IPS-18c (cell line): ENCODE results near the gene NCKAP5.

ENCODE experiments used
- H3K4me3 ChIP-seq: 2 replicates; pipeline ENCODE4 v1.7.0; 2013; ENCODE audit warnings: low read depth, mild to moderate bottlenecking, low read length, moderate library complexity; ENCODE audit not compliant: insufficient read depth
- H3K9me3 ChIP-seq: one replicate; pipeline ENCODE4 v1.6.1; 2013; ENCODE audit warnings: mild to moderate bottlenecking, low read length, moderate library complexity; ENCODE audit not compliant: control insufficient read depth, insufficient read depth

NCKAP5 gene

DNA sequence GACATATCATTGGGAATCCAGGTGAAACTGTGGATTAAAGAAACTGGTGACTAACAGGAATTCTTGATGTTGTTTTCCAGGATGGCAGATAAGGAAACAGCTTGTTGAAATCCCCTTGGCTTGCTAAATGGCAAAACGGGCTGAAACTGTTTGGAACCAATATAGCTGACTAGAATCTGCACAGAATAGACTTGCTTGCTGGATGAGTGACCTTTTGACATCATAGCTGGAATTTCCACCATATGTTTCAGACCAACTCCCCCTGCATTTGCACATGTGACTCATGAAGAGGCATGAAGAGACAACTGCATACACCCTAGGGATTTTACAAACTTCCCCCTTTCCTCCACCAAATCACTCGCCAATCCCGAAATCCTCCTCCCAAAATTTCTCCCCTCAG lies 810.6 kb downstream of the NCKAP5 start:
- no peaks in the 10 kb centered on the region for H3K9me3 ChIP-seq

DNA sequence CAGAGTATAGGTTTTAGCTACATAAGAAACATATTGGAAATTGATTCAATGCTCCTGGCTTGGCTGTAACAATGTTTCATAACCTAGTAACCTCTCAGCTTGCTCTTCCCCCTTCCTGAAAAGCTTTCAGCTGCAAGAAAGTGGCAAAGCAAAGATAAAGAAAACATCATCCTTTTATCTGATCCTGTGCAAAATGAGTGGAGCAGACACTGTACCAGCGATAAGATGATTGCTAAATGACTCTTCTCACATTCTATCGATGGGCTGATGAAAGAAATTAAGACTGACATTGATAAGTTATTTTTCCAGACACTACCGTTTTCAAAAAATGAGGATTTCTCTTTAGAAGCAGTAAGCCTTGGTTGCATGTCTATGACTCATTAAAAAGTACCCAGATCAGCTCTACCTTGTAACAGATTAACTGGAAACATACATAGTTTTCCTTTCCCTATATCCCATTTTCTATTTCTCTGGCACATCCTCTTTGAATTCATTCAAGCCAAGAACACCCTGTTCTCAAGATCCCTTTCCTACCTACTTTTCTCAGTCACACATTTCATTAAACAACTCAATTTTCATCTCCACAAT lies 811.2 kb downstream of the NCKAP5 start:
- Histone ChIP-seq H3K9me3 (no peaks in the 10 kb centered on the region), H3K4me3 (no peak overlapping the region)

More for the DNA sequence above, 810.6 kb downstream of the NCKAP5 start:
- H3K4me3 ChIP-seq: no peak overlapping the region

DNA sequence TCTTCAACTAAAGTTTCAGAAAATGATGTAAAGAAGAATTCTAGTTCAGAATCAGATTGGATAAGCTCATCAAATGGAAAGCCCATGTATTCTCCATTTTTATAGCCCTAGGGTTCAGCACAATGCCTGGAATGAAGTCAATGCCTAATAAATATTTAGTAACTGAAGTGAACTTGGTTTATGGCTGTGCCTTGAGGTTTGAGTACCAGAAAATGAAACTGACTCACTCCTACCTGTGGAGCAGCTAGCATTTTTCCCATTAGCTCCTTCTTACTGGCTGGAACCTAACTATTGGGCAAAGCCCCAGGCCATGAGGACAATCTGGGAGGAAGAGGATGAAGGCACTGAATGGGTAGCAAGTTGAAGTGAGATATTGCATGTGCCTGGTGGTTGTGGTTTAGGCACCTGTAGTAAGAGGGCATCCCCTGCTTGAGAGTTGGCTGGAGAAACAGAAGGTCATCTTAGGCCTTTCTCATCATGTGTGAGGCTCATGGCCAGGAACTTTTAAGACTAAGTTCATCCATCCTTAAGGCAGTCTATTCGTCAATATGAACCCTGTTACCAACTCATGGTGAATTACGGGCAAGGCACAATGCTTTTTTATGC lies 813.3 kb downstream of the NCKAP5 start:
- H3K4me3 ChIP-seq: no peak overlapping the region

GRCh38 chr2:132754392-132754791 lies 813.9 kb downstream of the NCKAP5 start:
- Histone ChIP-seq H3K9me3 (no peaks in the 10 kb centered on the region), H3K4me3 (no peak overlapping the region)

More for the DNA sequence above, 813.3 kb downstream of the NCKAP5 start:
- no peaks in the 10 kb centered on the region for H3K9me3 ChIP-seq

- Histone ChIP-seq H3K4me3 (no peak overlapping the region), H3K9me3 (no peaks in the 10 kb centered on the region)
These were observed 815.6 kb downstream of the NCKAP5 start for GRCh38 chr2:132752421-132753206.

DNA sequence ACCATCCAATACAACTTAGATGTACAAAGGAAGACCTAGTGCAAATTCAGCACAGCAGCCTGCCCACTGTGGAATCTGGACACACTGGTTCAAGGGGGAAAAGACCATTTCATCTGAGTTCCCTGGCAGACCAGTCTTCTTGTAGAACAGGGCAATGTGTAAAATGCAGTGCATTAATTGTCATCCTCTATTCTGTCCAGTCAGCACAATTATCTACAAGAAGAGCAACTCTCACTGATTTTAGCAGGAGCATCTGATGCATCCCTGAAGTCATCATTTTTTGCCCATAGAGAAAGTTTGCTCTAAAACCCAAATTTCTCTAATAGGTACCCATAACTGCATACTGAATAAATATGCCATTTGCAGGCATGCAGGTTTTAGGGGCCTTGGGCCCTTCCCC lies 816.4 kb downstream of the NCKAP5 start:
- no peaks in the 10 kb centered on the region for H3K9me3 ChIP-seq
- no peak overlapping the region for H3K4me3 ChIP-seq

DNA sequence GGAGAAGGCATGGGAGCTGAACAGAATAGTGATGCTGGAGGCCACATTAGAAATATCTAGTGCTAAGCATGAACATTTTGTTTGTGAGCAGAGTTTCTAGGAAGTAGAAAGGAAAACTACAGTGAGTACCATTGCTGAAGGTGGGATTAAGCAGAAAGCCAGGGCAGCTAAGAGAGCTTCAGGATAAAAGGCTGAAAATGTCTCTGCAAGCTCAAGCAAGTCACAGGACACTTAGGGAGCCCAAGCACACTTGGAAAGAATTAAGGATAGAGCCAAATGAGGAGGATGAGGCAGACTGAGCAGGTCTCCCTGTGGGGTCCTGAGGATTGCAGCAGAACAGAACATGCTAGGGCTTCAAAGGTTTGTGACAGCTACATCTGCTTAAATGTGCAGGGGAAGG lies 817.7 kb downstream of the NCKAP5 start:
- no peak overlapping the region for H3K4me3 ChIP-seq
- H3K9me3 ChIP-seq: no peaks in the 10 kb centered on the region

DNA sequence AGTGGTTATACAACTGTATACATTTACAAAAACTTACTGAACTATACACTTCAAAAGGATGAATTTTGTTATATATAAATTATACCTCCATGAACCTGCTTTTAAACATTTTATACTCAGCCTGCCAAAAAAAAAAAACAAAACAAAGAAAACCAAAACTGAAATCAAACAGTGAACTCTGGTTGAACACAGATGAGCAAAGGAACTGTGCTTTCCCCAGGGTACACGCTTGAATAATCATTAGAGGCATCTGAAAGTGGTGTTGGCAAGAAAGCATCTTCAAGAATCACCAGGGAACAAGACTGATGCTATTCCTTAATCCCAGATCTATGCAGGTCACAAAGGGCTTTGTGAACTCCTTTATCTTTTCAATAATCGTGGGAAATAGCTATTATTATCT lies 821.2 kb downstream of the NCKAP5 start:
- no peak overlapping the region for H3K4me3 ChIP-seq
- H3K9me3 ChIP-seq: no peaks in the 10 kb centered on the region

GRCh38 chr2:132741754-132742153 lies 826.5 kb downstream of the NCKAP5 start:
- peaks cover 3% of the 10 kb centered on the region for H3K9me3 ChIP-seq
- no peak overlapping the region for H3K4me3 ChIP-seq

DNA sequence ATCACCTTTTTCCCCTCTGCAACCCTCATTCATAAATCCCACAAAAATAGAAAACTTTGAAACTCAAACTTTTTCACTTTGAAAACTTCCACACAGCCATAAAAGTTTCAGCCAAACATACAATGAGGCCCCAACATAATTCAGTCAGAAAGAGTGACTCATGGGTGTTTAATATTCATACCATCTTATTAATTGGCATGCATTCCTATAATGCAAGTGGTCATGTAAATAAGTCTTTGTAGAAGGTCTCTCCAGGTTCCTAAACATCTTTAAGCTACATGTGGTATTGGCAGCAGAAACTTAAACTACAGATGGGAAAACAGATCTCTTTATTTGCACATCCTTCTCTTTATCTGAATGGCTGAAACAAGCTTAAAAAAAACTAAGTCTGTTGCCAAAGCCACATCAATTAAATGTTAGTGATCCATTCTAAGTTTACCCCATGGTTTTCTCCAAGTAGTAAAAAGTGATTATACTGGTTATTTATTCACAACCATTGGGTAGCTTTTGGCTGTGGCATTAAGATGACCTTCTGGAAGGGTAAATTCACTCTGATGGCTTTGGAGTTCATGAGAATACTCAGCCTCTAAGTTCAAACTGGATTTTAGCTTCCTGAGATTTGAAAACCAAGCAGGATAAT lies 828.1 kb downstream of the NCKAP5 start:
- H3K4me3 ChIP-seq: no peak overlapping the region
- H3K9me3 ChIP-seq: peaks cover 3% of the 10 kb centered on the region

DNA sequence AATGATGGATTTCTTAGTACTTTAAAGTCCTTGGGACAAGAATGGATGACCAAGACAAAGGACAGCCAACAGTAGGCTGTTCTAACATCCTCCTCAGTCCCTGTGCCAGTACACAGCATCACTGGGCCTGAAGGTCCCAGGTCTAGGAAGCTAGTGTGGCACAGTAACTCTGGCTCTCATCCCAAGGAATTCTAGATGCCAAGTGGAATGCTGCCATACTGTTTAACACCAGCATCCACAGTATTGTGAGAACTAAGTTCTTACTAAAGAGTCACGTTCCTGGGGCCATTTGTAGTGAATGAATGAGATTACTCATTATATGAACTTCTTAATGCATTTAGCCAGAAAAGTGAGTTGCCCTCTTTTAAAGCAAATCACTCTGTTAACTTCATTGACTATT lies 830.0 kb downstream of the NCKAP5 start:
- Histone ChIP-seq H3K4me3 (no peak overlapping the region), H3K9me3 (peaks cover 3% of the 10 kb centered on the region)

DNA sequence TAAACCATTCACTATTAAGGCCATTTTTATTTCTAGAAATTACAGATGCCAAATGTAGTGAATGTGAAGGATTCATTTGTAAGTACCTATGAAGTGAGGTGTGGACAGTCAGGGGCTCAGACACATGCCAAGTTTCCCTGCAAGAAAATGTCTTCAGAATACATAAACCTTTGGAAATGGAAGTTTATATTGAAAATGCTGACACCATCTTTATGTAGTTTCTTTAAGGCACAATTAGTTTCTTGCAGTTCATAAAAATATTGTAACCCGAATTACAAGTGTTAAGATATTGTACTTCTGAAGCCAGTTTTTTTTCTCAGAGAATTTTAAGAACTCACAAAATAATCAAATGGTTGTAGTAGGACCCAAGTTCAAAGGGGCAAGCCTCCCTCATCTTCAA lies 832.2 kb downstream of the NCKAP5 start:
- H3K9me3 ChIP-seq: peaks cover 3% of the 10 kb centered on the region

DNA sequence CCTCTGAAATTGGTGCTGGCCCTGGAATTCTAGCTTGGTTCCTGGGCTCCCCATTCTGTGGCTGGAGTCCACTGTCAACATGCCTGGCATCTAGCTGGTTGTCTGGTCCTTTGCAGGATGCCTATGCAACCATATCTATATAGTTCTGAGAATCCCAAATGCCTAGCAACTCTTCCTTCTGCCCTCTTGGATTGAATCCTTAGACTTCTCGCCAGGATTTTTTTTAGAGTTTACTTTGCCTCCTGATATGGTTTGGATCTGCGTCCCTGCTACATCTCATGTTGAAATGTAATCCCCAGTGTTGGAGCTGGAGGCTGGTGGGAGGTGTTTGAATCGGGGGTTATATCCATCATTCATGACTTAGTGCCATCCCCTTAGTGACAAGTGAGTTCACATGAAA lies 833.3 kb downstream of the NCKAP5 start:
- Histone ChIP-seq H3K9me3 (peaks cover 3% of the 10 kb centered on the region), H3K4me3 (no peak overlapping the region)

More for the DNA sequence above, 832.2 kb downstream of the NCKAP5 start:
- no peak overlapping the region for H3K4me3 ChIP-seq

- Histone ChIP-seq H3K4me3 (no peak overlapping the region), H3K9me3 (peaks cover 3% of the 10 kb centered on the region)
These were observed 835.2 kb downstream of the NCKAP5 start for GRCh38 chr2:132733094-132733493.

DNA sequence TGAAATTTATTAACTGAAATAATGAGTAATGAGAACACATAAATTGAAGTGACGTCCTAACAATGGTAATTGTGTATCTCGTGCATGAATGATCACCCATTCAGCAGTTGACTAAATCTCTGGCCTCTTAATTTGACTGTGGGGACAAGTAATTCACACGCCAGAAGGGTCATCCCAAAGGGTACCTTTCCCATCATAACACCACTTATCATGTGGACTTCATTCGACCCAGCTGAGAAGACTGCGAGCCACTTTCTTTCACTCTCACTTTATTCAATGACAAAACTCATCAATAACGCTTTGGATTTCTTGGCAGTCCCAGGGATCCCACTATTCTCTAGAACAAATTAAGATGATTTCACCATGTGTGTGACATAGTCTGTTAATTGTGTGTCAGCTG lies 835.6 kb downstream of the NCKAP5 start:
- H3K9me3 ChIP-seq: peaks cover 3% of the 10 kb centered on the region
- no peak overlapping the region for H3K4me3 ChIP-seq

GRCh38 chr2:132731441-132731840 lies 836.8 kb downstream of the NCKAP5 start:
- Histone ChIP-seq H3K9me3 (no peaks in the 10 kb centered on the region), H3K4me3 (no peak overlapping the region)

GRCh38 chr2:132730611-132731010 lies 837.7 kb downstream of the NCKAP5 start:
- Histone ChIP-seq H3K9me3 (no peaks in the 10 kb centered on the region), H3K4me3 (no peak overlapping the region)

- H3K9me3 ChIP-seq: no peaks in the 10 kb centered on the region
- no peak overlapping the region for H3K4me3 ChIP-seq
These were observed 838.7 kb downstream of the NCKAP5 start for GRCh38 chr2:132729522-132729921.
